Mesendoderm (in vitro differentiated cells): ENCODE measurements around the gene TRAK1.

Experiments
- DNase-seq: peaks from one replicate; pipeline ENCODE4 v3.0.0; 2013
- H2AK5ac ChIP-seq: 2 replicates; pipeline ENCODE4 v1.6.1; 2013; ENCODE audit warnings: low read length, inconsistent platforms
- H2BK120ac ChIP-seq: 2 replicates; pipeline ENCODE4 v1.6.1; 2013; ENCODE audit warnings: low read depth, mild to moderate bottlenecking, low read length, moderate library complexity, mixed read lengths
- H2BK15ac ChIP-seq: replicated peaks from 2 replicates; pipeline ENCODE4 v1.6.1; 2013; ENCODE audit warnings: low read depth, mild to moderate bottlenecking, moderate library complexity
- H2BK5ac ChIP-seq: 2 replicates; pipeline ENCODE4 v1.6.1; 2013; ENCODE audit warnings: low read length, inconsistent platforms
- H3K18ac ChIP-seq: 2 replicates; pipeline ENCODE4 v1.6.1; 2013; ENCODE audit warnings: mild to moderate bottlenecking, low read length, mixed read lengths
- H3K23ac ChIP-seq: one replicate; pipeline ENCODE4 v1.6.1; 2013; ENCODE audit warnings: low read length
- H3K27ac ChIP-seq: 2 replicates; pipeline ENCODE4 v1.5.1; 2013; ENCODE audit warnings: low read depth, mild to moderate bottlenecking, inconsistent platforms, low read length, moderate library complexity
- H3K27me3 ChIP-seq: 2 replicates; pipeline ENCODE4 v1.6.1; 2013; ENCODE audit warnings: low read length, control low read depth, mild to moderate bottlenecking, inconsistent platforms; ENCODE audit not compliant: insufficient read depth, poor library complexity
- H3K36me3 ChIP-seq: 2 replicates; pipeline ENCODE4 v1.6.1; 2013; ENCODE audit warnings: low read length, inconsistent platforms; ENCODE audit not compliant: control insufficient read depth, insufficient read depth
- H3K4ac ChIP-seq: one replicate; pipeline ENCODE4 v1.6.1; 2013; ENCODE audit warnings: low read depth, mild to moderate bottlenecking, low read length, moderate library complexity
- H3K4me1 ChIP-seq: 2 replicates; pipeline ENCODE4 v1.6.1; 2013; ENCODE audit warnings: low read depth, low read length, inconsistent platforms; ENCODE audit not compliant: control insufficient read depth
- H3K4me2 ChIP-seq: 2 replicates; pipeline ENCODE4 v1.6.1; 2013; ENCODE audit warnings: low read length
- H3K4me3 ChIP-seq: 2 replicates; pipeline ENCODE4 v1.5.1; 2013; ENCODE audit warnings: mild to moderate bottlenecking, low read length
- H3K56ac ChIP-seq: one replicate; pipeline ENCODE4 v1.6.1; 2013; ENCODE audit warnings: low read length
- H3K79me1 ChIP-seq: 2 replicates; pipeline ENCODE4 v1.6.1; 2013; ENCODE audit warnings: low read length, inconsistent platforms
- H3K79me2 ChIP-seq: 2 replicates; pipeline ENCODE4 v1.6.1; 2013; ENCODE audit warnings: mild to moderate bottlenecking, low read length; ENCODE audit not compliant: control insufficient read depth, insufficient read depth
- H3K9ac ChIP-seq: 2 replicates; pipeline ENCODE4 v1.6.1; 2013; ENCODE audit warnings: low read length, inconsistent platforms
- H4K5ac ChIP-seq: one replicate; pipeline ENCODE4 v1.6.1; 2013; ENCODE audit warnings: low read length
- H4K8ac ChIP-seq: one replicate; pipeline ENCODE4 v1.6.1; 2013; ENCODE audit warnings: low read depth, mild to moderate bottlenecking, control low read depth, low read length, moderate library complexity
- WGBS: extraction: QIAGEN DNeasy Blood & Tissue Kit; methylation state at CpG from one replicate; pipeline ENCODE4 v1.1.7; 2013; ENCODE audit warnings: low lambda C conversion rate, missing lambda C conversion rate; ENCODE audit not compliant: insufficient coverage; ENCODE audit errors: extremely low coverage; 5-methylcytosine and 5-hydroxymethylcytosine counted together

TRAK1 gene

DNA sequence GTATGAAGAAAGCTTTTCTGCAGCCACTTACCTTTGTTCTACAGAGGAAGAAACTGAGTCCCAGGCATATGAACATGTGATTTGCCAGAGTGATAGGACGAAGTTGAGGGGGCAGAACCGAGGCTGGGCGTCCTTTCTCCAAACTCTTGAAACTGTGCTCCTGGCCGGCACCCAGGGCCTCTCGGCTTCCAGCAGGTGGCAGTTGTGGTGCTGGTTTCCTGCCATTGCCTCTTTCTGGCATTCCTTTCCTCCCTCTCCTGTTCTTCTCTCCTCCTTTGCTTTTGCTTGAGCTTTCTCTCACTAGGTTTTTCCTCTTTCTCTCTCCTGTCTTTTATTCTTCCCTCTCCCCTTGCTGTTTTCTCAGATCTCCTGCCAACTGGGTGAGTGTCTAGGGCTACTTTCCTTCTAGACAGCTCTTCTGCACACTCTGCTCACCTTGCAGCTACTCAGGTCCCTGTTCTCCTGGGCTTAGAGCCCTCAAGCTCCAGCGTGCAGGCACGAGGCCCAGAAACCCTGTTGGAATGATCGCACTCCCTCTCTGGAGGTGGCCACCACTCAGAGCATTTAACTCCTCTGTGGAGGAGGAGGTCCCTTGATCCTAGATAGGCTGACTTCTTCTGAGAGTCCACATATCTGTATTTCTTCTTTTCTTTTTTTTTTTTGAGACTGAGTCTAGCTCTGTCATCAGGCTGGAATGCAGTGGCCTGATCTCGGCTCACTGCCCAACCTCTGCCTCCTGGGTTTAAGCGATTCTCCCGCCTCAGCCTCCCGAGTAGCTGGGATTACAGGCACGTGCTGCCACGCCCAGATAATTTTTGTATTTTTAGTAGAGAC, 26.2 kb downstream of the TRAK1 start:
- no peaks in the 10 kb centered on the region for H3K4me1 ChIP-seq
- H3K27me3 ChIP-seq: no peaks in the 10 kb centered on the region
- no peak overlapping the region for H2AK5ac ChIP-seq
- no peak overlapping the region for H2BK120ac ChIP-seq
- H4K5ac ChIP-seq: no peak overlapping the region
- no peak overlapping the region for H3K56ac ChIP-seq
- no peak overlapping the region for H3K4me2 ChIP-seq
- H3K27ac ChIP-seq: no peak overlapping the region
- no peak overlapping the region for H2BK5ac ChIP-seq
- H3K4ac ChIP-seq: no peak overlapping the region
- no CpG with 5 or more reads among the region's 14 CpGs for WGBS
- H3K36me3 ChIP-seq: no peaks in the 10 kb centered on the region
- H3K23ac ChIP-seq: no peak overlapping the region
- no peak overlapping the region for H4K8ac ChIP-seq
- peak; percentile 69 for DNase-seq
- H3K18ac ChIP-seq: no peak overlapping the region
- H3K4me3 ChIP-seq: no peak overlapping the region
- H3K79me2 ChIP-seq: no peaks in the 10 kb centered on the region
- no peaks in the 10 kb centered on the region for H3K79me1 ChIP-seq
- H3K9ac ChIP-seq: no peak overlapping the region
- H2BK15ac ChIP-seq: no peak overlapping the region

DNA sequence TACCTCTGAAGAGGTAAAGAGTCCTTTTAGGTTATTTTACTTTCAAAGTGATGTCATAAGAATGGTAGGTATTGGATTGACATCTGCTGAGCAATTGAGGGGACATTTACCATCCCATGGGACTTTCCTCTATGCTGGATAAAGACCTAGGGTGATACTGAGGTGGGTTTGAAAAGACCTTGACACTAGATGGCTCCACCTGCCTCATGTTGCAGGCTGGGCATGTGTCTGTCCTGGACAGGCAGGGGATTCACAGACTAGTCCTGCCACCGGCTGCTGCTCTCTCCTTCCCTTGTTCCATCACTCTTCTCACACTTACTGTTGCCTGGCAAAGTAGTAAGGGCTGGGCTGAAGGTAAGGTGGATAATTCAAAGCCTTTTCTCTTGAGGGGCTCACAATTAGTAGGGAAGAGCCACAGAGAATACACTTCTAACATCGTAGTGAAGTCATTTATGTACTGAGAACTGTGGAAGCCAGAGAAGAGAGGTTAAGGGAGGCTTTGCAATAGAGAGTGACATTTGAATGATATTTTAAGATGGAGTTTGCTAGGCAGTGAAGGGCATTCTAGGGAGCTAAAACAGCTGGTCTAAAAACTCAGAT, 27.7 kb downstream of the TRAK1 start:
- no CpG with 5 or more reads among the region's 2 CpGs for WGBS
- H4K5ac ChIP-seq: no peak overlapping the region
- H3K4me3 ChIP-seq: no peak overlapping the region
- peak; percentile 85 for DNase-seq
- H3K4me2 ChIP-seq: no peak overlapping the region
- H3K79me2 ChIP-seq: no peaks in the 10 kb centered on the region
- H3K27me3 ChIP-seq: no peaks in the 10 kb centered on the region
- no peak overlapping the region for H3K18ac ChIP-seq
- no peak overlapping the region for H3K23ac ChIP-seq
- no peaks in the 10 kb centered on the region for H3K79me1 ChIP-seq
- H4K8ac ChIP-seq: no peak overlapping the region
- H3K4me1 ChIP-seq: peaks cover 2% of the 10 kb centered on the region
- H3K56ac ChIP-seq: no peak overlapping the region
- no peak overlapping the region for H3K27ac ChIP-seq
- no peak overlapping the region for H2BK5ac ChIP-seq
- H2AK5ac ChIP-seq: no peak overlapping the region
- H3K4ac ChIP-seq: no peak overlapping the region
- H2BK120ac ChIP-seq: no peak overlapping the region
- H2BK15ac ChIP-seq: no peak overlapping the region
- no peaks in the 10 kb centered on the region for H3K36me3 ChIP-seq
- H3K9ac ChIP-seq: no peak overlapping the region

DNA sequence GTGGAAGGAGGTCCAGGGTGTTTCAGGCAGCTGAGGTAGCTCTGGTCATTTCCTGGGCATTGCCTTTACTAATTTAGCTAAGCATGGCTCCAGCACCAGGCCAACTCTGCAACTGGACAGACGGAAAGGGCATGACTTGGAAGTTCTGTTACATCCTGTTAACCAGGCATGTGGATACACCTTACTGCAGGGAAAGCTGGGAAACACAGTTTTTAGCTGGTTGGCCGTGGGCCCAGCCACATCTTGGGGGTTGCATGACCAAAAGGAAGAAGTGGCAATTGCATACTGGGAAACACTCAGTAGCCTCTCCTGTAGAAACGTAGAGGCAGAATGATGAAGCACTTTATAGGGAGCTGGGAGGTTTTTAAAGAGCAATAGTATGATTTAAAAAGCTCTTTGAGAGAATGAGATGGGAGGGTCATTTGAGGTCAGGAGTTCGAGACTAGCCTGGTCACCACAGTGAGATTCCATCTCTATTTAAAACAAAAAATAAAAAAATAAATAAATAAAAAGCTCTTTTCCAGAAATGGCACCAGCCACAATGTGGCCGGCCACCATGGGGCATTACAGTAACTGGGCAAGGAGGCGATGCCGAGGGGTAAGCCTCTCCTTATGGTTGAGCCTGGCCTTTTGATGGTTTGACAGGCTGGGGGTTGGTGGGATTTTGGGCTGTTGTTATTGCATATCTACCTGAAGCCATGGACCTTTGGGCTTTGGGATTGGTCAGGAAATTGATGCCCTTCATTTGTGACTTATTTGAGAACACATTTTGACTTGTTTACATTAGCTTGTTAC, 28.6 kb downstream of the TRAK1 start:
- no peak overlapping the region for H3K4me3 ChIP-seq
- H2BK15ac ChIP-seq: no peak overlapping the region
- H2AK5ac ChIP-seq: no peak overlapping the region
- H3K27ac ChIP-seq: no peak overlapping the region
- no peaks in the 10 kb centered on the region for H3K27me3 ChIP-seq
- H3K79me2 ChIP-seq: no peaks in the 10 kb centered on the region
- no peak overlapping the region for H4K5ac ChIP-seq
- no peak overlapping the region for H3K18ac ChIP-seq
- no peak overlapping the region for H3K23ac ChIP-seq
- no peak overlapping the region for H2BK5ac ChIP-seq
- H3K4ac ChIP-seq: no peak overlapping the region
- H3K9ac ChIP-seq: no peak overlapping the region
- H3K56ac ChIP-seq: no peak overlapping the region
- no peak for DNase-seq
- no peaks in the 10 kb centered on the region for H3K36me3 ChIP-seq
- no peak overlapping the region for H4K8ac ChIP-seq
- no peak overlapping the region for H2BK120ac ChIP-seq
- H3K79me1 ChIP-seq: no peaks in the 10 kb centered on the region
- WGBS: no CpG with 5 or more reads among the region's 7 CpGs
- no peak overlapping the region for H3K4me2 ChIP-seq
- H3K4me1 ChIP-seq: peaks cover 2% of the 10 kb centered on the region

DNA sequence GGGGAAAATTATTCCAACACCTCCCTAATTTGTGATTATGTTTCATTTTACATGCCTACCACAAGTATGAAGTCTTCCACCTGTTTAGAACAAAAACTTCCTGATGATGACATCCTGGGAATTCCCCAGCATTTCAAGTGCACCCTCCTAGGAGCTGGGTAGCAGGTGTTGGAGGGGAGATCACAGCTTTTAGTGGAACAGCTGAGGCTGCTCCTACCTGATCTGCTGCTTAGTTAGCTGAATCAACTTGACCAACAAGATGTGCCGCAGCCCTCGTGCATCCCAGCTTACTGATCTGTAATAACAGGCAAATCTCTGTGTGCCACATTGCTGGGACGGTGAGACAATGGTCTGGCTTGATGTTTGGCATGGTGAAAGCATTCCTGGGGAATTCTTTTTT, 29.7 kb downstream of the TRAK1 start:
- no peak overlapping the region for H2BK120ac ChIP-seq
- no peaks in the 10 kb centered on the region for H3K79me1 ChIP-seq
- no peak for DNase-seq
- H2BK15ac ChIP-seq: no peak overlapping the region
- no peak overlapping the region for H2AK5ac ChIP-seq
- H3K9ac ChIP-seq: no peak overlapping the region
- WGBS: no CpG with 5 or more reads among the region's 3 CpGs
- H3K4ac ChIP-seq: no peak overlapping the region
- no peaks in the 10 kb centered on the region for H3K79me2 ChIP-seq
- H3K4me1 ChIP-seq: peaks cover 2% of the 10 kb centered on the region
- no peak overlapping the region for H3K4me3 ChIP-seq
- H4K5ac ChIP-seq: no peak overlapping the region
- no peak overlapping the region for H3K18ac ChIP-seq
- no peak overlapping the region for H3K27ac ChIP-seq
- no peak overlapping the region for H2BK5ac ChIP-seq
- H3K4me2 ChIP-seq: no peak overlapping the region
- no peaks in the 10 kb centered on the region for H3K27me3 ChIP-seq
- no peak overlapping the region for H4K8ac ChIP-seq
- H3K23ac ChIP-seq: no peak overlapping the region
- no peaks in the 10 kb centered on the region for H3K36me3 ChIP-seq
- H3K56ac ChIP-seq: no peak overlapping the region

DNA sequence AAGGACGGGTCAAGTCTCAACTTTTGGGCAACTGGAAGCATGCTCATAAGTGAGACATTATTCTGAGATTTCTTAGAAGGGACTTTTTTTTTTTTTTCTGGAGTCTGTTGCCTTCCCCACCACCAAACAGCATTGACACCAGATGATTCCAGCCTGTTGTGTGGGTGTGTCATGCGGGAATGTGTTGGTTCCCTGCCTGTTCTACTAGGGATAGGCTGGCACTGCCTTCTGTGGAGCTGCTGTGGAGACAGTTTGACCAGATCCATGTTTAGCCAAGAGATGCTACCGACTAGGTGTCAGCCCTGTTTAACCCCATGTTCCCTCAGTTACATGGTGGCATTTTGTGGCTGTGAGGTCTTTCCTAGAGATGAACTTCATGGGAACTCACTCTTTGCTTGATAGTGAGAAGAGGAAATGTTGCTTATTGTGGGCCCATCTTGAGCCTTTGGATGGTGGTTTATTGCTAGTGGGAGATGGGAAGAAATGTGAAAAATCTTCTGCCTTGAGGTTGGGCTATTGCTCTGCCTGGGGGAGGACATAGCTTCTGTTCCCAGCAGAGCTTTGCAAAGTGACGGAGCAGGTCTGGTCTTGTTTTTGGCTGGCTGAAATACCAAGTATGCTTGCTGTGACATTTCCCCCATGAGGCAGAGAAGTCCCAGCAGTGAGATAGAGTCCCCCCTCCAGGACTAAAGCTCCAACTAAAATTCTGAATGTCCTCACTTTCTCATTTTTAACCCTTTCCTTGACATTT, 31.3 kb downstream of the TRAK1 start:
- Histone ChIP-seq H3K18ac (no peak overlapping the region), H3K4me1 (peaks cover 2% of the 10 kb centered on the region), H2BK120ac (no peak overlapping the region), H3K56ac (no peak overlapping the region), H4K5ac (no peak overlapping the region), H3K23ac (no peak overlapping the region), H3K27me3 (no peaks in the 10 kb centered on the region), H3K27ac (no peak overlapping the region), H3K79me1 (no peaks in the 10 kb centered on the region), H3K4me3 (no peak overlapping the region), H2BK15ac (no peak overlapping the region), H3K79me2 (no peaks in the 10 kb centered on the region), H2BK5ac (no peak overlapping the region), H2AK5ac (no peak overlapping the region), H3K4ac (no peak overlapping the region), H3K9ac (no peak overlapping the region), H3K4me2 (no peak overlapping the region), H3K36me3 (no peaks in the 10 kb centered on the region), H4K8ac (no peak overlapping the region)
- DNase-seq: peak; percentile 19
- no CpG with 5 or more reads among the region's 4 CpGs for WGBS
